ENCODE data around the gene ERF. TPM values are rescaled to one million over a fixed set of nuclear protein-coding genes. Genes with fewer than 3 reads are reported as not detected.

The ERF gene
- polyA plus RNA-seq, 1 donor from 2014 or later = 3.8 TPM

DNA sequence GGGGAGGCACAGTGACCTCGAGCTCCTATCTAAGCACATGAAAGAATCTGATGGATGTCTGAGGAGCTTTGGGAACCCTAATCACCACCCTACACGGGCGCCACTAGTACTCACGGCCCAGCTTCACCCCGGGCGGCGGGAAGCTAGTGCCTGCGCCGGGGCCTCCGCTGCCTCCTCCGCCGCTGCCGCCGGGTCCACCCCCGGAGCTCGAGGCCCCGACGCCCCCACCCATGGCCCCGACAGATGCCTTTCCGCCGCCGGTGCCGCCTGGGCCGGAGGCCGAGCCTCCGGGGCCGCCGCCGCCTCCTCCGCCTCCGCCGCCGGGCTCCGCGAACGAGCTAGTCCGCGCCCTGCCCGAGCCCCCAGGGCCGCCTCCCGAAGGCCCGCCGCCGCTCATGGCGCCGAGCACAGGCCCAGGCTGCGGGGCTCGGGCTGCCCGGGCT, 12.8 kb downstream of the ERF start:
- Histone ChIP-seq H3K36me3 (ENCODE audit: insufficient read depth, low read length) (no peaks in the 10 kb centered on the region), H3K9ac (ENCODE audit: low read length) (peak overlapping the region; percentile 88), H3K4me2 (ENCODE audit: low read length) (peak overlapping the region; percentile 56), H3K9me2 (ENCODE audit: insufficient read depth, low read length) (no peaks in the 10 kb centered on the region), H2AFZ (ENCODE audit: low read depth, low read length) (no peak overlapping the region), H3K9me3 (ENCODE audit: low read length) (no peaks in the 10 kb centered on the region), H3F3A (ENCODE audit: insufficient read depth, low read length, poor library complexity, severe bottlenecking) (no peaks in the 10 kb centered on the region), H3K27ac (ENCODE audit: low read length) (peak overlapping the region; percentile 69), H3K79me2 (replicated peaks; ENCODE audit: insufficient read depth, low read length) (peaks cover 22% of the 10 kb centered on the region), H4K20me1 (ENCODE audit: insufficient read depth) (no peaks in the 10 kb centered on the region), H3K4me3 (ENCODE audit: low read length) (peak overlapping the region; percentile 93), H3K27me3 (ENCODE audit: insufficient read depth, low read depth, low read length) (no peaks in the 10 kb centered on the region)
- TF ChIP-seq TAF1 (IDR thresholded peaks at IDR 0.05; ENCODE audit: low read depth) (no peak), RAD21 (conservative IDR thresholded peaks at IDR 0.05) (peak; percentile 5)

DNA sequence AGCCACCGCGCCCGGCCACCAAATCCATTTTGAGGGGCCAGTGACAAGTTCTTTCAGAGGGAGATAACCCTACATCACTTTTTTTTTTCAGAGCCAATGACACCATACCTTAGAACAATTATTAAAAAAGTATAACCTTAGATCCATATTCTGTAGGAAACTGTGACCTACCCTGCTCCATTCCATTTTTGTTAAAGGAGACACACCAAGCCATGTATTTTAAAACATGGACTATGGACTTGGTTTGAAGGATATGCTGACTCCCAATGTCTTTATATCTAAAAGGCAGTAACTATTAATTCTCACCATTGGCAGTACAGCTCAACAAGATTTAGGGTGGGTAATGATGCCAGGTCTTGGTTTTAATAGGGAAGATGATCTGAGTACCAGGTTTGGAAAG, 13.6 kb downstream of the ERF start:
- Histone ChIP-seq H2AFZ (ENCODE audit: low read depth, low read length) (no peak overlapping the region), H3F3A (ENCODE audit: insufficient read depth, low read length, poor library complexity, severe bottlenecking) (no peaks in the 10 kb centered on the region), H3K4me2 (ENCODE audit: low read length) (peak overlapping the region; percentile 56), H3K27ac (ENCODE audit: low read length) (peak overlapping the region; percentile 69), H3K9me2 (ENCODE audit: insufficient read depth, low read length) (no peaks in the 10 kb centered on the region), H3K27me3 (ENCODE audit: insufficient read depth, low read depth, low read length) (no peaks in the 10 kb centered on the region), H4K20me1 (ENCODE audit: insufficient read depth) (no peaks in the 10 kb centered on the region), H3K36me3 (ENCODE audit: insufficient read depth, low read length) (peaks cover 5% of the 10 kb centered on the region), H3K9me3 (ENCODE audit: low read length) (no peaks in the 10 kb centered on the region), H3K9ac (ENCODE audit: low read length) (peak overlapping the region; percentile 88), H3K4me3 (ENCODE audit: low read length) (peak overlapping the region; percentile 93), H3K79me2 (replicated peaks; ENCODE audit: insufficient read depth, low read length) (peaks cover 22% of the 10 kb centered on the region)
- TF ChIP-seq TAF1 (IDR thresholded peaks at IDR 0.05; ENCODE audit: low read depth) = no peak
- TF ChIP-seq, protein P1, sequence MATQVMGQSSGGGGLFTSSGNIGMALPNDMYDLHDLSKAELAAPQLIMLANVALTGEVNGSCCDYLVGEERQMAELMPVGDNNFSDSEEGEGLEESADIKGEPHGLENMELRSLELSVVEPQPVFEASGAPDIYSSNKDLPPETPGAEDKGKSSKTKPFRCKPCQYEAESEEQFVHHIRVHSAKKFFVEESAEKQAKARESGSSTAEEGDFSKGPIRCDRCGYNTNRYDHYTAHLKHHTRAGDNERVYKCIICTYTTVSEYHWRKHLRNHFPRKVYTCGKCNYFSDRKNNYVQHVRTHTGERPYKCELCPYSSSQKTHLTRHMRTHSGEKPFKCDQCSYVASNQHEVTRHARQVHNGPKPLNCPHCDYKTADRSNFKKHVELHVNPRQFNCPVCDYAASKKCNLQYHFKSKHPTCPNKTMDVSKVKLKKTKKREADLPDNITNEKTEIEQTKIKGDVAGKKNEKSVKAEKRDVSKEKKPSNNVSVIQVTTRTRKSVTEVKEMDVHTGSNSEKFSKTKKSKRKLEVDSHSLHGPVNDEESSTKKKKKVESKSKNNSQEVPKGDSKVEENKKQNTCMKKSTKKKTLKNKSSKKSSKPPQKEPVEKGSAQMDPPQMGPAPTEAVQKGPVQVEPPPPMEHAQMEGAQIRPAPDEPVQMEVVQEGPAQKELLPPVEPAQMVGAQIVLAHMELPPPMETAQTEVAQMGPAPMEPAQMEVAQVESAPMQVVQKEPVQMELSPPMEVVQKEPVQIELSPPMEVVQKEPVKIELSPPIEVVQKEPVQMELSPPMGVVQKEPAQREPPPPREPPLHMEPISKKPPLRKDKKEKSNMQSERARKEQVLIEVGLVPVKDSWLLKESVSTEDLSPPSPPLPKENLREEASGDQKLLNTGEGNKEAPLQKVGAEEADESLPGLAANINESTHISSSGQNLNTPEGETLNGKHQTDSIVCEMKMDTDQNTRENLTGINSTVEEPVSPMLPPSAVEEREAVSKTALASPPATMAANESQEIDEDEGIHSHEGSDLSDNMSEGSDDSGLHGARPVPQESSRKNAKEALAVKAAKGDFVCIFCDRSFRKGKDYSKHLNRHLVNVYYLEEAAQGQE (IDR thresholded peaks at IDR 0.05; ENCODE audit: borderline replicate concordance) = no peak
- no peak for TF ChIP-seq EP300 (conservative IDR thresholded peaks at IDR 0.05; ENCODE audit: poor library complexity, severe bottlenecking)
- TF ChIP-seq POLR2AphosphoS5 (IDR thresholded peaks at IDR 0.05) = no peak
- no peak for TF ChIP-seq MXI1 (conservative IDR thresholded peaks at IDR 0.05; ENCODE audit: poor library complexity, severe bottlenecking)
- no peak for TF ChIP-seq SMC3 (conservative IDR thresholded peaks at IDR 0.05; ENCODE audit: poor library complexity)
- TF ChIP-seq, protein P2, sequence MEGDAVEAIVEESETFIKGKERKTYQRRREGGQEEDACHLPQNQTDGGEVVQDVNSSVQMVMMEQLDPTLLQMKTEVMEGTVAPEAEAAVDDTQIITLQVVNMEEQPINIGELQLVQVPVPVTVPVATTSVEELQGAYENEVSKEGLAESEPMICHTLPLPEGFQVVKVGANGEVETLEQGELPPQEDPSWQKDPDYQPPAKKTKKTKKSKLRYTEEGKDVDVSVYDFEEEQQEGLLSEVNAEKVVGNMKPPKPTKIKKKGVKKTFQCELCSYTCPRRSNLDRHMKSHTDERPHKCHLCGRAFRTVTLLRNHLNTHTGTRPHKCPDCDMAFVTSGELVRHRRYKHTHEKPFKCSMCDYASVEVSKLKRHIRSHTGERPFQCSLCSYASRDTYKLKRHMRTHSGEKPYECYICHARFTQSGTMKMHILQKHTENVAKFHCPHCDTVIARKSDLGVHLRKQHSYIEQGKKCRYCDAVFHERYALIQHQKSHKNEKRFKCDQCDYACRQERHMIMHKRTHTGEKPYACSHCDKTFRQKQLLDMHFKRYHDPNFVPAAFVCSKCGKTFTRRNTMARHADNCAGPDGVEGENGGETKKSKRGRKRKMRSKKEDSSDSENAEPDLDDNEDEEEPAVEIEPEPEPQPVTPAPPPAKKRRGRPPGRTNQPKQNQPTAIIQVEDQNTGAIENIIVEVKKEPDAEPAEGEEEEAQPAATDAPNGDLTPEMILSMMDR (IDR thresholded peaks at IDR 0.05; ENCODE audit: poor library complexity, severe bottlenecking) = no peak
- no peak for TF ChIP-seq RAD21 (conservative IDR thresholded peaks at IDR 0.05)
- no peak for TF ChIP-seq EZH2 (IDR thresholded peaks at IDR 0.05; ENCODE audit: borderline replicate concordance, insufficient read depth, low read length, poor library complexity, severe bottlenecking)
